ENCODE results near the gene ECE1.

DNA sequence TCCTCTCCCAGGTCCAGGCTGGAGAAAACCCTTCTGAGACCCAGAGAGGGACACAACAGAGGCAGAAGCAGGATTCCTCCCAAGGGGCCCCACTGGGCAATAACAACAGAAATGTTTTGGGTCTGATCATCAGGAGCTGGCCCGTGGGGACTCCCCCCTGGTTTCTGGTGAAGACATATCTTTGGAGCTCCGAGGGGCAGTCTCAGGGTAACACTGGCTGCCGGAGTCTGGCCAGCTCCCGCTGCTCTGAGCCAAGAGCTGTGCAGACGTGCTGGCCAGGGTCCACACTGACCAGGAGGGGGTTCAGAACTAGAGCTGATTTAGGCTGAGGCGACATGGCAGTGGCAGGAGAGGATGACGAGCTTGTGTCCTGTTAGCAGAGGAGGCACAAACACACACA, 13.1 kb downstream of the ECE1 start:
- TF ChIP-seq EP300 (IDR thresholded peaks at IDR 0.05; ENCODE audit: low read depth in 2 of 2, low read length in 2 of 2): no peak
- no peak for TF ChIP-seq EP300 (CRISPR knock-in tag; IDR thresholded peaks at IDR 0.05; ENCODE audit: borderline replicate concordance)
- TF ChIP-seq, protein P1, sequence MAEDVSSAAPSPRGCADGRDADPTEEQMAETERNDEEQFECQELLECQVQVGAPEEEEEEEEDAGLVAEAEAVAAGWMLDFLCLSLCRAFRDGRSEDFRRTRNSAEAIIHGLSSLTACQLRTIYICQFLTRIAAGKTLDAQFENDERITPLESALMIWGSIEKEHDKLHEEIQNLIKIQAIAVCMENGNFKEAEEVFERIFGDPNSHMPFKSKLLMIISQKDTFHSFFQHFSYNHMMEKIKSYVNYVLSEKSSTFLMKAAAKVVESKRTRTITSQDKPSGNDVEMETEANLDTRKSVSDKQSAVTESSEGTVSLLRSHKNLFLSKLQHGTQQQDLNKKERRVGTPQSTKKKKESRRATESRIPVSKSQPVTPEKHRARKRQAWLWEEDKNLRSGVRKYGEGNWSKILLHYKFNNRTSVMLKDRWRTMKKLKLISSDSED (CRISPR knock-in tag; IDR thresholded peaks at IDR 0.05): no peak
- TF ChIP-seq RXRA (CRISPR knock-in tag; IDR thresholded peaks at IDR 0.05): no peak
- no peak for TF ChIP-seq CHD4 (IDR thresholded peaks at IDR 0.05; ENCODE audit: borderline replicate concordance, low read length)
- no peak for TF ChIP-seq POLR2AphosphoS5 (IDR thresholded peaks at IDR 0.05; ENCODE audit: low read depth, low read length)
- no peak for TF ChIP-seq AGO2 (optimal IDR thresholded peaks at IDR 0.05; ENCODE audit: low read depth, low read length)
- TF ChIP-seq NR2C2 (CRISPR knock-in tag; IDR thresholded peaks at IDR 0.05; ENCODE audit: borderline replicate concordance): no peak
- TF ChIP-seq, protein P2, sequence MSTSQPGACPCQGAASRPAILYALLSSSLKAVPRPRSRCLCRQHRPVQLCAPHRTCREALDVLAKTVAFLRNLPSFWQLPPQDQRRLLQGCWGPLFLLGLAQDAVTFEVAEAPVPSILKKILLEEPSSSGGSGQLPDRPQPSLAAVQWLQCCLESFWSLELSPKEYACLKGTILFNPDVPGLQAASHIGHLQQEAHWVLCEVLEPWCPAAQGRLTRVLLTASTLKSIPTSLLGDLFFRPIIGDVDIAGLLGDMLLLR (CRISPR knock-in tag; IDR thresholded peaks at IDR 0.05): no peak
- TF ChIP-seq, protein P3, sequence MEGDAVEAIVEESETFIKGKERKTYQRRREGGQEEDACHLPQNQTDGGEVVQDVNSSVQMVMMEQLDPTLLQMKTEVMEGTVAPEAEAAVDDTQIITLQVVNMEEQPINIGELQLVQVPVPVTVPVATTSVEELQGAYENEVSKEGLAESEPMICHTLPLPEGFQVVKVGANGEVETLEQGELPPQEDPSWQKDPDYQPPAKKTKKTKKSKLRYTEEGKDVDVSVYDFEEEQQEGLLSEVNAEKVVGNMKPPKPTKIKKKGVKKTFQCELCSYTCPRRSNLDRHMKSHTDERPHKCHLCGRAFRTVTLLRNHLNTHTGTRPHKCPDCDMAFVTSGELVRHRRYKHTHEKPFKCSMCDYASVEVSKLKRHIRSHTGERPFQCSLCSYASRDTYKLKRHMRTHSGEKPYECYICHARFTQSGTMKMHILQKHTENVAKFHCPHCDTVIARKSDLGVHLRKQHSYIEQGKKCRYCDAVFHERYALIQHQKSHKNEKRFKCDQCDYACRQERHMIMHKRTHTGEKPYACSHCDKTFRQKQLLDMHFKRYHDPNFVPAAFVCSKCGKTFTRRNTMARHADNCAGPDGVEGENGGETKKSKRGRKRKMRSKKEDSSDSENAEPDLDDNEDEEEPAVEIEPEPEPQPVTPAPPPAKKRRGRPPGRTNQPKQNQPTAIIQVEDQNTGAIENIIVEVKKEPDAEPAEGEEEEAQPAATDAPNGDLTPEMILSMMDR (CRISPR knock-in tag; IDR thresholded peaks at IDR 0.05): no peak
- no peak for TF ChIP-seq NFYB (CRISPR knock-in tag; IDR thresholded peaks at IDR 0.05)
- TF ChIP-seq ZNF33B (CRISPR knock-in tag; IDR thresholded peaks at IDR 0.05): no peak
- no peak for TF ChIP-seq ELF4 (CRISPR knock-in tag; IDR thresholded peaks at IDR 0.05; ENCODE audit: borderline replicate concordance)

All from HepG2 (cell line).